ENCODE data around the gene ATR. TPM values are rescaled to one million over a fixed set of nuclear protein-coding genes. Genes with fewer than 3 reads are reported as not detected.

Gene ATR
- total and polyA plus RNA-seq, 8 donors, result 8.2 to 16.6 (median 11.3) TPM

DNA sequence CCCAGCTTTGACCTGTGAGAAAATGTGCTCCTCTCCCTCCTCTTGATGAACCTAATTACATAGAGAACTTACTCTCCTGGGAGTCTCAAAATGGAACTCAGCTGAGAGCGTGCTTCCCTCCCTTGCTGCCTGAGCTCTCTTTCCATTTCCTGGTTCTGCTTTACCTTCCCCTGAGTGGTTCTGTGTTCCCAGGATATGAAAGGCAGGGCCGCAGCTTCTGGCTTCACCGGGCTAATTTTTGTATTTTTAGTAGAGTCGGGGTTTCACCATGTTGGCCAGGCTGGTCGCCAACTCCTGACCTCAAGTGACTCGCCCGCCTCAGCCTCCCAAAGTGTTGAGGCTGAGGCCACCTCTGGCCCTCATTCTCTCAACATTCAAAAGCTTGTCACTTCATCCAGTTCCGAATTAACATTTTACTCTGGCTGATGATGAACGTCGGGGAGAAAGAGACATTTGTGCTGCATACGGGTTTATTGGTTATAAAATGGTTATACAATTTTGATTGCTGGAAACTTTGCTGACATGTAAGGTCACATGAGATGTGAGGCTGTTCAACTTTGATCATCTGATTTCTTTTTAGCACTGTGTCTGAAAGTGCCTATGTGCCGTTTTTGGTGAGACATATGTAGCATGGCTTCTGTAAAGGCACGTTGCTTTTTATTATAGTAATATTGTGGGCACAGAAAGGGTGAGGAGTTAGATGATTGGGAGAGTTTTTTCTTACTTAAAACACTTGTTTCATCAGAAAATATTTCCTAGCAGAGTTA lies 24.3 kb upstream of the ATR start:
- FAIRE-seq (no peak), DNase-seq (no peak), ATAC-seq (no peak)
- 92 to 94% methylated on average over 13 of the region's 13 CpGs for WGBS, 2 donors
- peaks cover 0 to 7% (median 0%) of the 10 kb centered on the region in 3 donors for H3K4me1 ChIP-seq
- H3K4me3 ChIP-seq, result no peak overlapping the region
- TF ChIP-seq, protein P1, sequence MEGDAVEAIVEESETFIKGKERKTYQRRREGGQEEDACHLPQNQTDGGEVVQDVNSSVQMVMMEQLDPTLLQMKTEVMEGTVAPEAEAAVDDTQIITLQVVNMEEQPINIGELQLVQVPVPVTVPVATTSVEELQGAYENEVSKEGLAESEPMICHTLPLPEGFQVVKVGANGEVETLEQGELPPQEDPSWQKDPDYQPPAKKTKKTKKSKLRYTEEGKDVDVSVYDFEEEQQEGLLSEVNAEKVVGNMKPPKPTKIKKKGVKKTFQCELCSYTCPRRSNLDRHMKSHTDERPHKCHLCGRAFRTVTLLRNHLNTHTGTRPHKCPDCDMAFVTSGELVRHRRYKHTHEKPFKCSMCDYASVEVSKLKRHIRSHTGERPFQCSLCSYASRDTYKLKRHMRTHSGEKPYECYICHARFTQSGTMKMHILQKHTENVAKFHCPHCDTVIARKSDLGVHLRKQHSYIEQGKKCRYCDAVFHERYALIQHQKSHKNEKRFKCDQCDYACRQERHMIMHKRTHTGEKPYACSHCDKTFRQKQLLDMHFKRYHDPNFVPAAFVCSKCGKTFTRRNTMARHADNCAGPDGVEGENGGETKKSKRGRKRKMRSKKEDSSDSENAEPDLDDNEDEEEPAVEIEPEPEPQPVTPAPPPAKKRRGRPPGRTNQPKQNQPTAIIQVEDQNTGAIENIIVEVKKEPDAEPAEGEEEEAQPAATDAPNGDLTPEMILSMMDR (IDR thresholded peaks at IDR 0.05), result no peak
- no peaks in the 10 kb centered on the region for H3K27me3 ChIP-seq
- H3K9me3 ChIP-seq, result no peaks in the 10 kb centered on the region
- H3K36me3 ChIP-seq, result no peaks in the 10 kb centered on the region
- no peak overlapping the region for H3K27ac ChIP-seq
- intact Hi-C loops (cut with DNase I), result no loop called here

DNA sequence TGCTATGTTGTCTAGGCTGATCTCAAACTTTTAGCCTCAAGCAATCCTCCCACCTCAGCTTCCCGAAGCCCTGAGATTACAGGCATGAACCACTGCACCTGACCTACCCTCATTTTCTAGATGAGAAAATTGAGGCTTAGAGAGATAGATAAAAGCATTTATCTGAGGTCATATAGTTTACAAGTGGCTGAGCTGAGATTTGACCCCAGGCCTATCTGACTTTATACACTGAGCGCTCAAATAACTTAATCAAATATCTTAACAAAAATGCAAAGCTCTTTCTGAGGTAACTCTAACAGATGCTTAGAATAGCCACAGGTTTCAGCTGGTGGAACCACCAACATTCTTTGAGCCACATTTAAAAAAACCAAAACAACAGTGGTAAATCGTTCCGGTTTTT lies 23.2 kb upstream of the ATR start:
- intact Hi-C loops (cut with DNase I), result no loop called here
- no peaks in the 10 kb centered on the region for H3K36me3 ChIP-seq
- DNase-seq (no peak), FAIRE-seq (no peak), ATAC-seq (no peak)
- H3K27me3 ChIP-seq, result no peaks in the 10 kb centered on the region
- peaks cover 0 to 7% (median 0%) of the 10 kb centered on the region in 3 donors for H3K4me1 ChIP-seq
- TF ChIP-seq, protein P1 (IDR thresholded peaks at IDR 0.05), result no peak
- WGBS, 2 donors, result 87 to 94% methylated on average over 4 of the region's 4 CpGs
- no peak overlapping the region for H3K27ac ChIP-seq
- H3K9me3 ChIP-seq, result no peaks in the 10 kb centered on the region
- H3K4me3 ChIP-seq, result no peak overlapping the region

DNA sequence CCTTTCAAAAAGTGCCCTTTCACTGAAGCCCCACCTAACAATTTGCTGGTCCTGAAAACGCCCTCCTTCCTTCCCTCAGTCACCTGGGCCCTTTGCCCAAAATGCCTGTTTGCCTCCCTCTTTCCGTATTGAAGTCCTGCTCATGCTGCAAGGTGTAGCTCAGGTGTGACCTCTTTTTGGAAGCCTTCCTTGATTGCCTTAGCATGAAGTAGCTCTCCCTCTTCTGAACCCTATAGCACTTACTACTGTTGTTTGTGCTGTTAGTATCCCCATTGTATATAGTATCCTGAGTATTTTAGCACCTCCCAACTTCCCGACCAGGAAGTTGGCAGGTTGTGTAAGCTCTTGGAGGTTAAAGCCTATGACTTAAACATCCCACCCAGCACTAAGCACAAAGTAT lies 19.4 kb upstream of the ATR start:
- no peak for FAIRE-seq
- no peak for ATAC-seq
- no peaks in the 10 kb centered on the region for H3K27me3 ChIP-seq
- H3K9me3 ChIP-seq, result no peaks in the 10 kb centered on the region
- DNase-seq, result no peak
- intact Hi-C loops (cut with DNase I), result no loop called here
- 17 to 34% methylated on average over 3 of the region's 3 CpGs for WGBS, 2 donors
- TF ChIP-seq, protein P1 (IDR thresholded peaks at IDR 0.05), result no peak
- peak overlapping the region in 2 of 4 donors; percentile 59 to 63 for H3K4me3 ChIP-seq
- peaks cover 0 to 3% (median 0%) of the 10 kb centered on the region in 3 donors for H3K4me1 ChIP-seq
- peak overlapping the region in 1 of 4 donors; percentile 94 for H3K27ac ChIP-seq
- no peaks in the 10 kb centered on the region for H3K36me3 ChIP-seq

DNA sequence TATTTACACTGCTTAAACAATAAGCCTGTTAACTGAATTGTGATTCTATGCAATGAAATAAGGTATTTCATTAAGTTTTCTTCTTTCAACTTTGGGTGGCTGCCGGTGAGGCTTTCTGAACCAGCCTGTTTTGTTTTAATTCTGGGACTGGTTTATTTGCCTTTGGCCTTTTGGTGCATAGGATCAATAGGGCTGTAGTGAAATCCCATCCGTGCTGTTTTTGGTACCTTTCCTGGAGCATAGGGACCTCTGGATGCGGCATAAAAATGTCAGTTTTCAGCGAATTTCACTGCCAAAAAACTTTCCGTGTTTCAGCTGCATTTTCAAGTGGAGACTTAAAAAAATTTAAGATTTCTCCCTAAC lies 18.2 kb upstream of the ATR start:
- no peak for FAIRE-seq
- H3K27ac ChIP-seq, result peak overlapping the region; percentile 75 to 94 (median 87)
- 2 to 4% methylated on average over 5 of the region's 5 CpGs for WGBS, 2 donors
- peak overlapping the region; percentile 35 to 70 (median 61) for H3K4me3 ChIP-seq
- ATAC-seq, result peak; percentile 4 to 31 (median 19)
- no peaks in the 10 kb centered on the region for H3K27me3 ChIP-seq
- H3K9me3 ChIP-seq, result no peaks in the 10 kb centered on the region
- intact Hi-C loops (cut with DNase I), result no loop called here
- H3K4me1 ChIP-seq, result peaks cover 0 to 3% (median 0%) of the 10 kb centered on the region in 3 donors
- no peak for DNase-seq
- H3K36me3 ChIP-seq, result no peaks in the 10 kb centered on the region
- TF ChIP-seq, protein P1 (IDR thresholded peaks at IDR 0.05), result no peak
